Daoy (cell line): ENCODE measurements around the gene FLT1. TPM values are rescaled to one million over a fixed set of nuclear protein-coding genes. Genes with fewer than 3 reads are reported as not detected.

Experiments
- total RNA-seq: library from RNA; depleted of rRNA; stranded (reverse); fragments of >200 nt; shearing (Covaris generic); gene quantifications from 2 replicates; pipeline ENCODE4 v1.2.3, GENCODE V29; 2014; rRNA removed

FLT1 gene
- total RNA-seq, 1 experiment from 2014 or later, result 5.4 TPM

Other genes starting within 250 kb of the FLT1 start
- 212 and 228 TPM in 2 replicates for gene POMP, start 164.0 kb upstream of the FLT1 start, total RNA-seq
- 7.1 and 12.7 TPM in 2 replicates for gene SLC46A3, start 223.8 kb upstream of the FLT1 start, total RNA-seq